WTC11 (cell line): ENCODE measurements around the gene SERPINB12.

ENCODE experiments used
- CREB1 ChIP-seq: sonication (generic); formaldehyde crosslinking; IDR thresholded peaks from 2 replicates; pipeline ENCODE4 v1.8.0; 2023; ENCODE audit warnings: mild to moderate bottlenecking, missing genetic modification reagents
- GRHL2 ChIP-seq: fragments of 250-450 bp; sonication (Bioruptor Pico); IDR thresholded peaks from 2 replicates; pipeline ENCODE4 v1.8.0; 2022; ENCODE audit warnings: mild to moderate bottlenecking, moderate library complexity; ENCODE audit not compliant: insufficient replicate concordance, severe bottlenecking
- ZBTB21 ChIP-seq: sonication (generic); formaldehyde crosslinking; IDR thresholded peaks from 2 replicates; pipeline ENCODE4 v1.8.1; 2023; ENCODE audit warnings: mild to moderate bottlenecking, missing genetic modification reagents, borderline replicate concordance
- TF ChIP-seq, protein P1 (sequence below): fragments of 200-600 bp; IDR thresholded peaks from 2 replicates; pipeline ENCODE4 v1.8.0; 2022; ENCODE audit warnings: antibody characterized with exemption
- TF ChIP-seq, protein P2 (sequence below): sonication (generic); formaldehyde crosslinking; conservative IDR thresholded peaks from 2 replicates; pipeline ENCODE4 v1.8.1; 2023; ENCODE audit warnings: mild to moderate bottlenecking, low read depth, missing genetic modification reagents, moderate library complexity
- TF ChIP-seq, protein P3 (sequence below): sonication (generic); formaldehyde crosslinking; IDR thresholded peaks from 2 replicates; pipeline ENCODE4 v1.8.0; 2023; ENCODE audit warnings: missing genetic modification reagents

DNA sequence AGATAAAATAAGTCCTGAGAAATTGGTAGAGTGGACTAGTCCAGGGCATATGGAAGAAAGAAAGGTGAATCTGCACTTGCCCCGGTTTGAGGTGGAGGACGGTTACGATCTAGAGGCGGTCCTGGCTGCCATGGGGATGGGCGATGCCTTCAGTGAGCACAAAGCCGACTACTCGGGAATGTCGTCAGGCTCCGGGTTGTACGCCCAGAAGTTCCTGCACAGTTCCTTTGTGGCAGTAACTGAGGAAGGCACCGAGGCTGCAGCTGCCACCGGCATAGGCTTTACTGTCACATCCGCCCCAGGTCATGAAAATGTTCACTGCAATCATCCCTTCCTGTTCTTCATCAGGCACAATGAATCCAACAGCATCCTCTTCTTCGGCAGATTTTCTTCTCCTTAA, 54.8 kb downstream of the SERPINB12 start:
- TF ChIP-seq, protein P1, sequence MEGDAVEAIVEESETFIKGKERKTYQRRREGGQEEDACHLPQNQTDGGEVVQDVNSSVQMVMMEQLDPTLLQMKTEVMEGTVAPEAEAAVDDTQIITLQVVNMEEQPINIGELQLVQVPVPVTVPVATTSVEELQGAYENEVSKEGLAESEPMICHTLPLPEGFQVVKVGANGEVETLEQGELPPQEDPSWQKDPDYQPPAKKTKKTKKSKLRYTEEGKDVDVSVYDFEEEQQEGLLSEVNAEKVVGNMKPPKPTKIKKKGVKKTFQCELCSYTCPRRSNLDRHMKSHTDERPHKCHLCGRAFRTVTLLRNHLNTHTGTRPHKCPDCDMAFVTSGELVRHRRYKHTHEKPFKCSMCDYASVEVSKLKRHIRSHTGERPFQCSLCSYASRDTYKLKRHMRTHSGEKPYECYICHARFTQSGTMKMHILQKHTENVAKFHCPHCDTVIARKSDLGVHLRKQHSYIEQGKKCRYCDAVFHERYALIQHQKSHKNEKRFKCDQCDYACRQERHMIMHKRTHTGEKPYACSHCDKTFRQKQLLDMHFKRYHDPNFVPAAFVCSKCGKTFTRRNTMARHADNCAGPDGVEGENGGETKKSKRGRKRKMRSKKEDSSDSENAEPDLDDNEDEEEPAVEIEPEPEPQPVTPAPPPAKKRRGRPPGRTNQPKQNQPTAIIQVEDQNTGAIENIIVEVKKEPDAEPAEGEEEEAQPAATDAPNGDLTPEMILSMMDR = no peak
- TF ChIP-seq, protein P2, sequence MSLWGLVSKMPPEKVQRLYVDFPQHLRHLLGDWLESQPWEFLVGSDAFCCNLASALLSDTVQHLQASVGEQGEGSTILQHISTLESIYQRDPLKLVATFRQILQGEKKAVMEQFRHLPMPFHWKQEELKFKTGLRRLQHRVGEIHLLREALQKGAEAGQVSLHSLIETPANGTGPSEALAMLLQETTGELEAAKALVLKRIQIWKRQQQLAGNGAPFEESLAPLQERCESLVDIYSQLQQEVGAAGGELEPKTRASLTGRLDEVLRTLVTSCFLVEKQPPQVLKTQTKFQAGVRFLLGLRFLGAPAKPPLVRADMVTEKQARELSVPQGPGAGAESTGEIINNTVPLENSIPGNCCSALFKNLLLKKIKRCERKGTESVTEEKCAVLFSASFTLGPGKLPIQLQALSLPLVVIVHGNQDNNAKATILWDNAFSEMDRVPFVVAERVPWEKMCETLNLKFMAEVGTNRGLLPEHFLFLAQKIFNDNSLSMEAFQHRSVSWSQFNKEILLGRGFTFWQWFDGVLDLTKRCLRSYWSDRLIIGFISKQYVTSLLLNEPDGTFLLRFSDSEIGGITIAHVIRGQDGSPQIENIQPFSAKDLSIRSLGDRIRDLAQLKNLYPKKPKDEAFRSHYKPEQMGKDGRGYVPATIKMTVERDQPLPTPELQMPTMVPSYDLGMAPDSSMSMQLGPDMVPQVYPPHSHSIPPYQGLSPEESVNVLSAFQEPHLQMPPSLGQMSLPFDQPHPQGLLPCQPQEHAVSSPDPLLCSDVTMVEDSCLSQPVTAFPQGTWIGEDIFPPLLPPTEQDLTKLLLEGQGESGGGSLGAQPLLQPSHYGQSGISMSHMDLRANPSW (CRISPR knock-in tag) = no peak
- TF ChIP-seq, protein P3, sequence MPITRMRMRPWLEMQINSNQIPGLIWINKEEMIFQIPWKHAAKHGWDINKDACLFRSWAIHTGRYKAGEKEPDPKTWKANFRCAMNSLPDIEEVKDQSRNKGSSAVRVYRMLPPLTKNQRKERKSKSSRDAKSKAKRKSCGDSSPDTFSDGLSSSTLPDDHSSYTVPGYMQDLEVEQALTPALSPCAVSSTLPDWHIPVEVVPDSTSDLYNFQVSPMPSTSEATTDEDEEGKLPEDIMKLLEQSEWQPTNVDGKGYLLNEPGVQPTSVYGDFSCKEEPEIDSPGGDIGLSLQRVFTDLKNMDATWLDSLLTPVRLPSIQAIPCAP = no peak
- no peak for TF ChIP-seq CREB1 (CRISPR knock-in tag)
- no peak for TF ChIP-seq GRHL2 (CRISPR knock-in tag)
- no peak for TF ChIP-seq ZBTB21 (CRISPR knock-in tag)
